ENCODE measurements around the gene LDLRAD4.

The LDLRAD4 gene

GRCh38 chr18:13620818-13621445 is 402.4 kb downstream of the LDLRAD4 start:
- Histone ChIP-seq H3K4me3 (IDR thresholded peaks at IDR 0.05; ENCODE audit: insufficient read depth, low read depth, low read length) (no peak overlapping the region), H3K4me2 (no peak overlapping the region), H3K79me2 (ENCODE audit: insufficient read depth, low read depth) (no peaks in the 10 kb centered on the region), H2AFZ (ENCODE audit: low read depth) (no peak overlapping the region), H4K20me1 (ENCODE audit: insufficient read depth) (no peaks in the 10 kb centered on the region), H3K27ac (no peak overlapping the region), H3K27me3 (ENCODE audit: insufficient read depth, low read depth) (no peaks in the 10 kb centered on the region), H3K9ac (no peak overlapping the region), H3K36me3 (ENCODE audit: insufficient read depth) (no peaks in the 10 kb centered on the region), H3K4me1 (ENCODE audit: low read depth, poor library complexity, severe bottlenecking) (no peaks in the 10 kb centered on the region)
- no peak for TF ChIP-seq CTCF (conservative IDR thresholded peaks at IDR 0.05; ENCODE audit: low read depth, low read length)

GRCh38 chr18:13621446-13621849 is 402.9 kb downstream of the LDLRAD4 start:
- H3K9ac ChIP-seq = no peak overlapping the region
- no peaks in the 10 kb centered on the region for H3K27me3 ChIP-seq (ENCODE audit: insufficient read depth, low read depth)
- H3K36me3 ChIP-seq (ENCODE audit: insufficient read depth) = no peaks in the 10 kb centered on the region
- no peaks in the 10 kb centered on the region for H3K79me2 ChIP-seq (ENCODE audit: insufficient read depth, low read depth)
- no peak overlapping the region for H2AFZ ChIP-seq (ENCODE audit: low read depth)
- H4K20me1 ChIP-seq (ENCODE audit: insufficient read depth) = no peaks in the 10 kb centered on the region
- no peak overlapping the region for H3K4me2 ChIP-seq
- H3K27ac ChIP-seq = no peak overlapping the region
- H3K4me3 ChIP-seq (IDR thresholded peaks at IDR 0.05; ENCODE audit: insufficient read depth, low read depth, low read length) = no peak overlapping the region
- no peaks in the 10 kb centered on the region for H3K4me1 ChIP-seq (ENCODE audit: low read depth, poor library complexity, severe bottlenecking)
- no peak for TF ChIP-seq CTCF (conservative IDR thresholded peaks at IDR 0.05; ENCODE audit: low read depth, low read length)

GRCh38 chr18:13621886-13622619 is 403.5 kb downstream of the LDLRAD4 start:
- no peak overlapping the region for H3K9ac ChIP-seq
- H3K79me2 ChIP-seq (ENCODE audit: insufficient read depth, low read depth) = no peaks in the 10 kb centered on the region
- H2AFZ ChIP-seq (ENCODE audit: low read depth) = no peak overlapping the region
- no peak overlapping the region for H3K4me3 ChIP-seq (IDR thresholded peaks at IDR 0.05; ENCODE audit: insufficient read depth, low read depth, low read length)
- H3K27me3 ChIP-seq (ENCODE audit: insufficient read depth, low read depth) = no peaks in the 10 kb centered on the region
- no peak for TF ChIP-seq CTCF (conservative IDR thresholded peaks at IDR 0.05; ENCODE audit: low read depth, low read length)
- no peaks in the 10 kb centered on the region for H3K36me3 ChIP-seq (ENCODE audit: insufficient read depth)
- no peak overlapping the region for H3K4me2 ChIP-seq
- H4K20me1 ChIP-seq (ENCODE audit: insufficient read depth) = no peaks in the 10 kb centered on the region
- no peaks in the 10 kb centered on the region for H3K4me1 ChIP-seq (ENCODE audit: low read depth, poor library complexity, severe bottlenecking)
- H3K27ac ChIP-seq = no peak overlapping the region

- Histone ChIP-seq H3K27ac (no peak overlapping the region), H3K4me2 (no peak overlapping the region), H3K9ac (no peak overlapping the region), H3K27me3 (ENCODE audit: insufficient read depth, low read depth) (no peaks in the 10 kb centered on the region), H2AFZ (ENCODE audit: low read depth) (no peak overlapping the region), H3K4me3 (IDR thresholded peaks at IDR 0.05; ENCODE audit: insufficient read depth, low read depth, low read length) (no peak overlapping the region), H3K79me2 (ENCODE audit: insufficient read depth, low read depth) (no peaks in the 10 kb centered on the region), H3K4me1 (ENCODE audit: low read depth, poor library complexity, severe bottlenecking) (no peaks in the 10 kb centered on the region), H3K36me3 (ENCODE audit: insufficient read depth) (no peaks in the 10 kb centered on the region), H4K20me1 (ENCODE audit: insufficient read depth) (no peaks in the 10 kb centered on the region)
- no peak for TF ChIP-seq CTCF (conservative IDR thresholded peaks at IDR 0.05; ENCODE audit: low read depth, low read length)
Measured at GRCh38 chr18:13622751-13623150, 404.2 kb downstream of the LDLRAD4 start.
